ENCODE measurements around the gene TPM2. TPM values are rescaled to one million over a fixed set of nuclear protein-coding genes. Genes with fewer than 3 reads are reported as not detected.
A peak's percentile ranks its signal among the peaks of the same experiment; 100 is the strongest.

TPM2 gene
- total RNA-seq, 2 donors from 2014 or later: 599 to 915 TPM

DNA sequence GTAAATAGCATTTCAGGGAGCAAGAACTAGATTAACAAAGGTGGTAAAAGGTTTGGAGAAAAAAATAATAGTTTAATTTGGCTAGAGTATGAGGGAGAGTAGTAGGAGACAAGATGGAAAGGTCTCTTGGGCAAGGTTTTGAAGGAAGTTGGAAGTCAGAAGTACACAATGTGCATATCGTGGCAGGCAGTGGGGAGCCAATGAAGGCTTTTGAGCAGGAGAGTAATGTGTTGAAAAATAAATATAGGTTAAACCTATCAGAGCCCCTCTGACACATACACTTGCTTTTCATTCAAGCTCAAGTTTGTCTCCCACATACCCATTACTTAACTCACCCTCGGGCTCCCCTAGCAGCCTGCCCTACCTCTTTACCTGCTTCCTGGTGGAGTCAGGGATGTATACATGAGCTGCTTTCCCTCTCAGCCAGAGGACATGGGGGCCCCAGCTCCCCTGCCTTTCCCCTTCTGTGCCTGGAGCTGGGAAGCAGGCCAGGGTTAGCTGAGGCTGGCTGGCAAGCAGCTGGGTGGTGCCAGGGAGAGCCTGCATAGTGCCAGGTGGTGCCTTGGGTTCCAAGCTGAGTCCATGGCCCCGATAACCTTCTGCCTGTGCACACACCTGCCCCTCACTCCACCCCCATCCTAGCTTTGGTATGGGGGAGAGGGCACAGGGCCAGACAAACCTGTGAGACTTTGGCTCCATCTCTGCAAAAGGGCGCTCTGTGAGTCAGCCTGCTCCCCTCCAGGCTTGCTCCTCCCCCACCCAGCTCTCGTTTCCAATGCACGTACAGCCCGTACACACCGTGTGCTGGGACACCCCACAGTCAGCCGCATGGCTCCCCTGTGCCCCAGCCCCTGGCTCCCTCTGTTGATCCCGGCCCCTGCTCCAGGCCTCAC lies 16.3 kb downstream of the TPM2 start, which contains the start of gene CA9:
CA9 (plus strand) TSS at position 797 of the 893 bp plus-strand sequence; CDS start at position 829, 32 bp downstream.
- Histone ChIP-seq H3K27me3 (no peaks in the 10 kb centered on the region), H3K9me3 (no peaks in the 10 kb centered on the region), H3K4me1 (peaks cover 0 to 22% of the 10 kb centered on the region in 2 donors), H3K27ac (peak within 1 kb of the TSS in 1 of 2 donors; percentile 23), H3K36me3 (no peaks in the 10 kb centered on the region), H3K4me3 (no peak within 1 kb of the TSS)
- DNase-seq (ENCODE audit: low spot score): no peak
- TF ChIP-seq, protein P1, sequence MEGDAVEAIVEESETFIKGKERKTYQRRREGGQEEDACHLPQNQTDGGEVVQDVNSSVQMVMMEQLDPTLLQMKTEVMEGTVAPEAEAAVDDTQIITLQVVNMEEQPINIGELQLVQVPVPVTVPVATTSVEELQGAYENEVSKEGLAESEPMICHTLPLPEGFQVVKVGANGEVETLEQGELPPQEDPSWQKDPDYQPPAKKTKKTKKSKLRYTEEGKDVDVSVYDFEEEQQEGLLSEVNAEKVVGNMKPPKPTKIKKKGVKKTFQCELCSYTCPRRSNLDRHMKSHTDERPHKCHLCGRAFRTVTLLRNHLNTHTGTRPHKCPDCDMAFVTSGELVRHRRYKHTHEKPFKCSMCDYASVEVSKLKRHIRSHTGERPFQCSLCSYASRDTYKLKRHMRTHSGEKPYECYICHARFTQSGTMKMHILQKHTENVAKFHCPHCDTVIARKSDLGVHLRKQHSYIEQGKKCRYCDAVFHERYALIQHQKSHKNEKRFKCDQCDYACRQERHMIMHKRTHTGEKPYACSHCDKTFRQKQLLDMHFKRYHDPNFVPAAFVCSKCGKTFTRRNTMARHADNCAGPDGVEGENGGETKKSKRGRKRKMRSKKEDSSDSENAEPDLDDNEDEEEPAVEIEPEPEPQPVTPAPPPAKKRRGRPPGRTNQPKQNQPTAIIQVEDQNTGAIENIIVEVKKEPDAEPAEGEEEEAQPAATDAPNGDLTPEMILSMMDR (IDR thresholded peaks at IDR 0.05): no peak

DNA sequence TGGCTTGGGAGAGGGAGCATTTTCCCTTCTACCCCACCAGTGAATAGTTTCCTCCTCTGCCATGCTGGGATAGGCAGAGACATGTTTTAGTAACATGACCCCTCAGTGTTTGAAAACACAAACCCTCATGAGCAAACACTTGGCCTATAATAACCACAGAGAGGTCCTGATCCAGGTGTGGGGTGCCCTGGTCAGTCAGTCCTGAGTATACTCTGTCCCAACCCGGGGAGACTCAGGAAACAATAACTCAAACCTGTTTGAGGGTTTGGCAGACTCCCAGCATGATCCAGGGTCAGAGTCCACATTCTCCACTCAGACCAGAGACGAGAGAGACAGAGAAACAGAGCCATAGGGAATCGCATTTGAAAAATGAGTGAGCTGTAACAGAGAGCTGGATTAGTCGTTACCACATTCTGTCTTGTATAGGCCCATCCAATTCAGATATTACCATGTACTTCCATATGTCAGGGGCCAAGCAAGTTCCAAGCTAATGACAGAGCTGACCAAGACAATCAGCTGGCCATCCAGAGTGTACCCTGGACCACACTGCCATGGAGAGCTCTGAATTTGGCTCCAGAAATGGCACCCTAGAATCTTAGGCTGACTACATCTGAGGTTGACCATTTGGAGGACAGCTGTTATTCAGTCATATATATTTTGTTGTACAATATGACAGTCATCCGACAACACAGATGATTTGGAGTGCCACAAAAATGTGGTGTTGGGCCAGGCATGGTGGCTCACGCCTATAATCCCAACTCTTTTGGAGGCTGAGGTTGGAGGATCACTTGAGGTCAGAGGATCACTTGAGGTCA lies 20.2 kb downstream of the TPM2 start:
- TF ChIP-seq, protein P1 (IDR thresholded peaks at IDR 0.05): no peak

DNA sequence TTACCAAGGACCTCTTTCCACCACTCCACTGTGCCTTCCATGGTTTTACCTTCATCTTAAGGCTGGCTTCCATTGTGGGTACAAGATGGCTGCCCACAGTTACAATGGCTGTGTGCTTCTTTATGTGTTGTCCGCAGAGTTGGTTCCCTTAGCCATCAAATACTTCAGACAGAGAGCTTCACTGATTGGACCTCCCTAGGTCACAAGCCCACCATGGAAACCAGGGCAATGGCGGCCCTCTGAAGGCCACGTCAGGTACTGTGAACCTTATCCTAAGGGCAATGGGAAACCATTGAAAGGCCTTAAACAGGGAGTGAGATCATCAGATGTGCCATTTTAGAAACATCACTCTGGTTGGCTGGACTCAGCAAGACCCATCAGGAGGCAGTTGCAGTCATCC lies 21.8 kb downstream of the TPM2 start:
- H3K27ac ChIP-seq: no peak overlapping the region
- TF ChIP-seq, protein P1 (IDR thresholded peaks at IDR 0.05): no peak
- H3K4me3 ChIP-seq: no peak overlapping the region
- peaks cover 0 to 12% of the 10 kb centered on the region in 2 donors for H3K4me1 ChIP-seq
- H3K27me3 ChIP-seq: no peaks in the 10 kb centered on the region
- H3K36me3 ChIP-seq: no peaks in the 10 kb centered on the region
- DNase-seq (ENCODE audit: low spot score): no peak
- H3K9me3 ChIP-seq: no peaks in the 10 kb centered on the region

More for the DNA sequence above, 20.2 kb downstream of the TPM2 start:
- peaks cover 0 to 20% of the 10 kb centered on the region in 2 donors for H3K4me1 ChIP-seq
- no peaks in the 10 kb centered on the region for H3K9me3 ChIP-seq
- H3K27me3 ChIP-seq: no peaks in the 10 kb centered on the region
- H3K27ac ChIP-seq: no peak overlapping the region
- no peaks in the 10 kb centered on the region for H3K36me3 ChIP-seq
- no peak overlapping the region for H3K4me3 ChIP-seq
- DNase-seq (ENCODE audit: low spot score): no peak

- TF ChIP-seq, protein P1 (IDR thresholded peaks at IDR 0.05): no peak
- H3K36me3 ChIP-seq: no peaks in the 10 kb centered on the region
- no peaks in the 10 kb centered on the region for H3K9me3 ChIP-seq
- H3K27ac ChIP-seq: no peak overlapping the region
- DNase-seq (ENCODE audit: low spot score): no peak
- H3K4me3 ChIP-seq: no peak overlapping the region
- H3K4me1 ChIP-seq: peaks cover 0 to 17% of the 10 kb centered on the region in 2 donors
- H3K27me3 ChIP-seq: no peaks in the 10 kb centered on the region
These were observed 23.2 kb downstream of the TPM2 start for GRCh38 chr9:35666549-35666948.

DNA sequence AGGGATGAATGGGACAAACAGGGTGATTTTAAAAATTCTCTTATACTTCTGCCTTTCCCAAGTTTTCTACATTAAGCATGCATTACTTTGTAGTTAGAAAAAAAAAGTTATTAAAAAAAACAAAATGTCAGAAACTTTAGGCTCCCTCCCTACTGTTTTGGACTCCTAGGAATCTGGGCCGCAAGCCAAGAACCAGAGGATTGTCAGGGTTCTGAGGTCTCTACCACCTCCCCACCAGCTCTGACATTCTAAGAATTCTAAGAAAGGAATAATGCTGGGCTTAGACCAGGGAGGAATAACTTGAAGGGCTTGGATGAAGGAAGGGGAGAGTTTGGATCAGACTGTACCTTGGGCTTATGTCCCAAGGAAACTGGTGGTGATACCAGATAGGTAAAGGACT lies 23.7 kb downstream of the TPM2 start:
- peaks cover under 1% of the 10 kb centered on the region for H3K36me3 ChIP-seq
- peaks cover 0 to 22% of the 10 kb centered on the region in 2 donors for H3K4me1 ChIP-seq
- H3K4me3 ChIP-seq: no peak overlapping the region
- no peaks in the 10 kb centered on the region for H3K27me3 ChIP-seq
- TF ChIP-seq, protein P1 (IDR thresholded peaks at IDR 0.05): no peak
- H3K27ac ChIP-seq: no peak overlapping the region
- DNase-seq (ENCODE audit: low spot score): no peak
- H3K9me3 ChIP-seq: no peaks in the 10 kb centered on the region

Measured in right atrium auricular region (tissue), 2 donors.